Transverse colon (tissue), 4 donors: Measurements from ENCODE around the gene CLDN4. TPM values are rescaled to one million over a fixed set of nuclear protein-coding genes. Genes with fewer than 3 reads are reported as not detected.

Experiments used
- DNase-seq: peaks from one replicate; pipeline ENCODE4 v3.0.0-alpha.2; 2019
- H3K27ac ChIP-seq, 4 donors: fragments of 200-600 bp; sonication (generic); 2 replicates each; pipeline ENCODE4 v1.5.1; 2016 to 2018; ENCODE audit warnings: inconsistent platforms in 4 of 4
- H3K27me3 ChIP-seq: fragments of 200-600 bp; sonication (generic); 2 replicates; pipeline ENCODE4 v1.5.1; 2017; ENCODE audit warnings: inconsistent platforms
- H3K36me3 ChIP-seq, 4 donors: fragments of 200-600 bp; sonication (generic); 2 replicates each; pipeline ENCODE4 v1.5.1; 2017 to 2019; ENCODE audit warnings: inconsistent platforms in 4 of 4
- H3K4me1 ChIP-seq, 4 donors: fragments of 200-600 bp; sonication (generic); 2 replicates each; pipeline ENCODE4 v1.5.1; 2017 to 2020; ENCODE audit warnings: inconsistent platforms in 4 of 4
- H3K4me3 ChIP-seq, 4 donors: fragments of 200-600 bp; sonication (generic); 1 replicate in 1 of 4; 2 replicates in 3 of 4; pipeline versions ENCODE4 v1.5.1 to v1.6.1; 2017 to 2019; ENCODE audit warnings: inconsistent platforms in 4 of 4
- H3K9me3 ChIP-seq, 2 donors: fragments of 200-600 bp; sonication (generic); 2 replicates each; pipeline ENCODE4 v1.5.1; 2017 to 2019; ENCODE audit warnings: inconsistent platforms in 2 of 2
- EP300 ChIP-seq: sonication (generic); formaldehyde crosslinking; IDR thresholded peaks from one replicate; pipeline ENCODE4 v1.6.1; 2017; ENCODE audit warnings: antibody characterized with exemption, low read depth
- POLR2A ChIP-seq: fragments of 450-650 bp; IDR thresholded peaks from one replicate; pipeline ENCODE4 v1.6.1; 2016; ENCODE audit warnings: antibody characterized with exemption, mild to moderate bottlenecking, moderate library complexity
- POLR2AphosphoS5 ChIP-seq, 3 donors: sonication (generic); formaldehyde crosslinking; IDR thresholded peaks; one replicate each; pipeline ENCODE4 v1.6.1; 2016; ENCODE audit warnings: antibody characterized with exemption in 3 of 3
- WGBS, 2 donors: methylation state at CpG; one replicate each; pipeline ENCODE4 v1.1.5; 2018; ENCODE audit warnings: low coverage in 1 of 2; 5-methylcytosine and 5-hydroxymethylcytosine counted together
- in situ Hi-C, 4 donors: fragments of 200-750 bp; cut with MboI; loops; one replicate each; pipeline versions ENCODE4 v1.15.0 to v1.15.1; 2017; ENCODE audit warnings: low sequenced_read_pairs in 3 of 4, low pct_ligation_motif_present in 1 of 4, low pct_unique_long_range_greater_than_20kb in 1 of 4
- intact Hi-C: fragments of 100-400 bp; cut with DNase I; formaldehyde crosslinking; loops from one replicate; pipeline ENCODE4 v1.15.1; 2023; ENCODE audit warnings: low total_unique reads
- total RNA-seq, 4 donors: library from RNA; depleted of rRNA; stranded (reverse); fragments of >200 nt; gene quantifications; one replicate each; pipeline ENCODE4 v1.1.0, GENCODE V29; 2016
- TF ChIP-seq, protein P1 (sequence below), 5 experiments: fragments of 200-600 bp in 3 of 5; fragments of 450-650 bp in 2 of 5; sonication (generic) in 3 of 5; IDR thresholded peaks; 1 replicate in 2 of 5; 2 replicates in 3 of 5; pipeline ENCODE4 v1.5.1; 2016 to 2017; ENCODE audit warnings: antibody characterized with exemption in 5 of 5, inconsistent platforms in 3 of 5, mild to moderate bottlenecking in 2 of 5, moderate library complexity in 1 of 5

The CLDN4 gene
- total RNA-seq, 4 donors from 2014 or later = 555 to 1,122 (median 815) TPM

DNA sequence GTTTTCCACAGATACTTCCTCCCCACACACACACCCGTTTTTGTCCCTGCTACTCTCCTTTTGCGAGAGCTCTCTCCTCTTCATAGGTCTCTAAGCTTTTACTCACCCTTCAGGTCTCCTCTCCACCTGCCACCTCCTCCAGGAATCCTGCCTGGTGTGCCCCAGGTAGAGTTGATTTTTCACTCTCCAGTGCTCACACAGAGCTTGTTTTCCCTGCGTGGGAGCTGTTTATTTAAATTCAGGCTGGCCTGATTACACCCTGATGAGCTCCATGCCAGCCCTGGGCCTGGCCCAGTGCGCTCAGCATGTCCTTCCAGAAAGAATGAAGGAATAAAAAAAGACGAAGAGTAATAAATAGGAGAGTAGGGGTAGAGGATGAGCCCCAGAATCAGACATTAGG is 7.5 kb upstream of the CLDN4 start:
- TF ChIP-seq POLR2A (no peak), EP300 (no peak), POLR2AphosphoS5 (IDR thresholded peaks at IDR 0.05) (no peak)
- TF ChIP-seq, protein P1, sequence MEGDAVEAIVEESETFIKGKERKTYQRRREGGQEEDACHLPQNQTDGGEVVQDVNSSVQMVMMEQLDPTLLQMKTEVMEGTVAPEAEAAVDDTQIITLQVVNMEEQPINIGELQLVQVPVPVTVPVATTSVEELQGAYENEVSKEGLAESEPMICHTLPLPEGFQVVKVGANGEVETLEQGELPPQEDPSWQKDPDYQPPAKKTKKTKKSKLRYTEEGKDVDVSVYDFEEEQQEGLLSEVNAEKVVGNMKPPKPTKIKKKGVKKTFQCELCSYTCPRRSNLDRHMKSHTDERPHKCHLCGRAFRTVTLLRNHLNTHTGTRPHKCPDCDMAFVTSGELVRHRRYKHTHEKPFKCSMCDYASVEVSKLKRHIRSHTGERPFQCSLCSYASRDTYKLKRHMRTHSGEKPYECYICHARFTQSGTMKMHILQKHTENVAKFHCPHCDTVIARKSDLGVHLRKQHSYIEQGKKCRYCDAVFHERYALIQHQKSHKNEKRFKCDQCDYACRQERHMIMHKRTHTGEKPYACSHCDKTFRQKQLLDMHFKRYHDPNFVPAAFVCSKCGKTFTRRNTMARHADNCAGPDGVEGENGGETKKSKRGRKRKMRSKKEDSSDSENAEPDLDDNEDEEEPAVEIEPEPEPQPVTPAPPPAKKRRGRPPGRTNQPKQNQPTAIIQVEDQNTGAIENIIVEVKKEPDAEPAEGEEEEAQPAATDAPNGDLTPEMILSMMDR (IDR thresholded peaks at IDR 0.05) = no peak
- Histone ChIP-seq H3K4me3 (no peak overlapping the region), H3K9me3 (no peaks in the 10 kb centered on the region), H3K4me1 (peaks cover 14 to 64% (median 46%) of the 10 kb centered on the region in 4 donors), H3K27me3 (no peaks in the 10 kb centered on the region), H3K27ac (peak overlapping the region; percentile 84 to 95 (median 90)), H3K36me3 (no peaks in the 10 kb centered on the region)
- in situ Hi-C loops (no loop called here), intact Hi-C loops (no loop called here)
- no peak for DNase-seq
- 52 to 54% methylated on average over 3 to 5 of the region's 5 CpGs for WGBS, 2 donors

- DNase-seq = peak; percentile 6
- Histone ChIP-seq H3K9me3 (no peaks in the 10 kb centered on the region), H3K27me3 (no peaks in the 10 kb centered on the region), H3K4me3 (no peak overlapping the region), H3K27ac (peak overlapping the region; percentile 84 to 95 (median 90)), H3K4me1 (peaks cover 18 to 72% (median 54%) of the 10 kb centered on the region in 4 donors), H3K36me3 (no peaks in the 10 kb centered on the region)
- TF ChIP-seq EP300 = no peak
- TF ChIP-seq POLR2AphosphoS5 (IDR thresholded peaks at IDR 0.05) = no peak
- TF ChIP-seq, protein P1 (IDR thresholded peaks at IDR 0.05) = no peak
- TF ChIP-seq POLR2A = no peak
- in situ Hi-C loops = no loop called here
- 70 to 75% methylated on average over 2 to 11 of the region's 11 CpGs for WGBS, 2 donors
- intact Hi-C loops = no loop called here
Measured at GRCh38 chr7:73823873-73824592, 6.8 kb upstream of the CLDN4 start.

DNA sequence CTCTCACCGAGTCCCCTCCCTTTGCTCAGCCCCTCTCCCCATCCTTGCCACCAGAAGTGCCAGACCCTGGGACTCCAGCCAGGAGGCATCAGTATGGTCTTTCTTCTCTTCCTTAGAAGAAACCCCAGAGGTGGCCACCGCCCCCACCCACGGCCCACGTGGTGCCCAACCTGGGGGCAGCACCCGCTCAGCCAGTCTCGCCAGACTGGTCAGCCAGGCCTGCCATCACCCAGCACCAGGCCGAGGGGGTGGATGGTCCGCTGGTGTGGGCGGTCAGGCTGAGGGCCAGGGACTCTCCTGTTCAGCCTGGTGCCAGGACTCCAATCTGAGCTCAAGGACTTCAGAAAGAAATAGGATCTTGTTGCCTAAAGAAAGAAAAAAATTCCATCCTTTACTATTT is 5.8 kb upstream of the CLDN4 start:
- intact Hi-C loops = no loop called here
- Histone ChIP-seq H3K4me1 (peaks cover 18 to 75% (median 59%) of the 10 kb centered on the region in 4 donors), H3K27ac (peak overlapping the region in 3 of 4 donors; percentile 43 to 98 (median 95)), H3K36me3 (no peaks in the 10 kb centered on the region), H3K9me3 (no peaks in the 10 kb centered on the region), H3K4me3 (no peak overlapping the region), H3K27me3 (no peaks in the 10 kb centered on the region)
- TF ChIP-seq, protein P1 (IDR thresholded peaks at IDR 0.05) = no peak
- TF ChIP-seq POLR2AphosphoS5 (IDR thresholded peaks at IDR 0.05) (no peak), EP300 (no peak), POLR2A (no peak)
- DNase-seq = peak; percentile 8
- 80 to 83% methylated on average over 2 to 9 of the region's 9 CpGs for WGBS, 2 donors
- in situ Hi-C loops = no loop called here

GRCh38 chr7:73827567-73828106 is 3.2 kb upstream of the CLDN4 start:
- in situ Hi-C loops = no loop called here
- DNase-seq = peak; percentile 91
- Histone ChIP-seq H3K9me3 (no peaks in the 10 kb centered on the region), H3K27ac (peak overlapping the region; percentile 87 to 98 (median 93)), H3K4me1 (peaks cover 18 to 62% (median 47%) of the 10 kb centered on the region in 4 donors), H3K36me3 (no peaks in the 10 kb centered on the region), H3K27me3 (no peaks in the 10 kb centered on the region), H3K4me3 (peak overlapping the region in 2 of 4 donors; percentile 1 to 9)
- 20% methylated on average over 7 of the region's 11 CpGs; no CpG with 5 or more reads in 1 of the 2 donors for WGBS, 2 donors
- intact Hi-C loops = no loop called here
- TF ChIP-seq POLR2AphosphoS5 (IDR thresholded peaks at IDR 0.05) = peak in 2 of 3 donors; percentile 36 to 43
- peak; percentile 42 for TF ChIP-seq POLR2A
- TF ChIP-seq EP300 = no peak
- TF ChIP-seq, protein P1 (IDR thresholded peaks at IDR 0.05) = no peak
